CD8-positive, alpha-beta memory T cell (primary cell): ENCODE results near the gene BTBD17. TPM values are rescaled to one million over a fixed set of nuclear protein-coding genes. Genes with fewer than 3 reads are reported as not detected.

Experiments used
- CTCF ChIA-PET: fragments of 350-600 bp; sonication (Branson Sonifier 250); formaldehyde crosslinking; loops from one replicate; lab custom pipeline; 2021; ENCODE audit warnings: antibody characterized with exemption; lab: Charles Lee
- POLR2A ChIA-PET: fragments of 350-600 bp; sonication (Branson Sonifier 250); formaldehyde crosslinking; loops from one replicate; lab custom pipeline; 2021; ENCODE audit warnings: antibody characterized with exemption; lab: Charles Lee
- DNase-seq, 5 donors: peaks; one replicate each; pipeline versions ENCODE4 v3.0.0 to v3.0.0-alpha.2; 2020 to 2022; ENCODE audit warnings: mixed read lengths in 1 of 5
- H3K27ac ChIP-seq: one replicate; pipeline ENCODE4 v1.7.0; 2013; ENCODE audit warnings: low read depth, mild to moderate bottlenecking, low read length, moderate library complexity
- H3K27me3 ChIP-seq: 2 replicates; pipeline ENCODE4 v1.7.0; 2013; ENCODE audit warnings: low read length, mild to moderate bottlenecking; ENCODE audit not compliant: insufficient read depth, poor library complexity, severe bottlenecking
- H3K36me3 ChIP-seq: 2 replicates; pipeline ENCODE4 v1.7.0; 2013; ENCODE audit warnings: mild to moderate bottlenecking, low read length, moderate library complexity; ENCODE audit not compliant: insufficient read depth
- H3K4me1 ChIP-seq: 2 replicates; pipeline ENCODE4 v1.7.0; 2013; ENCODE audit warnings: mild to moderate bottlenecking, low read length, moderate library complexity; ENCODE audit not compliant: insufficient read depth
- H3K4me3 ChIP-seq: 2 replicates; pipeline ENCODE4 v1.7.0; 2013; ENCODE audit warnings: mild to moderate bottlenecking, low read length
- H3K9me3 ChIP-seq: 2 replicates; pipeline ENCODE4 v1.7.0; 2013; ENCODE audit warnings: mild to moderate bottlenecking, low read length
- H3K27ac Mint-ChIP-seq, 8 donors: one replicate each; pipeline ENCODE4 v1.8.0; 2020 to 2021; ENCODE audit warnings: mixed read lengths in 8 of 8, mild to moderate bottlenecking in 6 of 8, inconsistent platforms in 3 of 8, moderate library complexity in 3 of 8
- H3K27me3 Mint-ChIP-seq, 2 donors: one replicate each; pipeline ENCODE4 v1.8.0; 2020 to 2021; ENCODE audit warnings: mixed read lengths in 2 of 2, mild to moderate bottlenecking in 1 of 2, moderate library complexity in 1 of 2
- H3K36me3 Mint-ChIP-seq, 3 donors: one replicate each; pipeline ENCODE4 v1.8.0; 2020 to 2021; ENCODE audit warnings: mixed read lengths in 3 of 3, inconsistent platforms in 1 of 3, mild to moderate bottlenecking in 1 of 3
- H3K4me1 Mint-ChIP-seq, 3 donors: one replicate each; pipeline ENCODE4 v1.8.0; 2020 to 2021; ENCODE audit warnings: mixed read lengths in 3 of 3, inconsistent platforms in 1 of 3, mild to moderate bottlenecking in 1 of 3
- H3K4me3 Mint-ChIP-seq, 7 donors: one replicate each; pipeline ENCODE4 v1.8.0; 2020 to 2021; ENCODE audit warnings: mixed read lengths in 7 of 7, mild to moderate bottlenecking in 6 of 7, moderate library complexity in 4 of 7, inconsistent platforms in 2 of 7
- H3K9me3 Mint-ChIP-seq, 5 donors: one replicate each; pipeline ENCODE4 v1.8.0; 2020 to 2022; ENCODE audit warnings: mixed read lengths in 5 of 5, mild to moderate bottlenecking in 3 of 5, moderate library complexity in 2 of 5, inconsistent platforms in 1 of 5
- polyA plus RNA-seq: library from polyadenylated mRNA; unstranded; fragments of 300-500 nt; fragmentation: Illumina TruSeq; gene quantifications from one replicate; pipeline ENCODE4 v1.2.3, GENCODE V29; 2021
- total RNA-seq, 2 experiments: library from RNA; stranded (reverse); gene quantifications; one replicate each; pipeline ENCODE4 v1.2.3, GENCODE V29; 2021

BTBD17 gene
- total and polyA plus RNA-seq, 3 experiments from 2014 or later = not detected

- no peak overlapping the region for H3K4me3 Mint-ChIP-seq
- no peaks in the 10 kb centered on the region for H3K36me3 ChIP-seq
- H3K27me3 ChIP-seq = no peaks in the 10 kb centered on the region
- no peaks in the 10 kb centered on the region for H3K36me3 Mint-ChIP-seq
- ChIA-PET POLR2A (no interaction called here), CTCF (interaction anchor here (1.0 kb wide), 1 partner anchor 9 kb away, joined by 4 read pairs; no protein-coding TSS in a partner anchor)
- peaks cover 0 to 5% of the 10 kb centered on the region in 2 donors for H3K27me3 Mint-ChIP-seq
- H3K4me1 ChIP-seq = peaks cover 19% of the 10 kb centered on the region
- H3K9me3 Mint-ChIP-seq = no peaks in the 10 kb centered on the region
- no peak overlapping the region for H3K4me3 ChIP-seq
- no peak for DNase-seq
- H3K27ac ChIP-seq = no peak overlapping the region
- peaks cover 7 to 16% (median 10%) of the 10 kb centered on the region in 3 donors for H3K4me1 Mint-ChIP-seq
- no peaks in the 10 kb centered on the region for H3K9me3 ChIP-seq
- H3K27ac Mint-ChIP-seq = no peak overlapping the region
Measured at GRCh38 chr17:74371653-74372147, 10.0 kb upstream of the BTBD17 start.

GRCh38 chr17:74369665-74370490 is 8.2 kb upstream of the BTBD17 start:
- Mint-ChIP-seq H3K27ac (peak overlapping the region in 1 of 8 donors; percentile 72), H3K4me1 (peaks cover 7 to 16% (median 10%) of the 10 kb centered on the region in 3 donors), H3K27me3 (peaks cover 0 to 5% of the 10 kb centered on the region in 2 donors), H3K36me3 (no peaks in the 10 kb centered on the region), H3K9me3 (no peaks in the 10 kb centered on the region), H3K4me3 (peak overlapping the region in 2 of 7 donors; percentile 24 to 65)
- H3K27ac ChIP-seq = no peak overlapping the region
- H3K4me1 ChIP-seq = peaks cover 19% of the 10 kb centered on the region
- ChIA-PET POLR2A (no interaction called here), CTCF (interaction anchor here (0.9 to 5.1 kb wide), 12 partner anchors 10 to 163 kb away, joined by 3 to 44 read pairs (median 4); partner anchors contain the start of gene CD300LB)
- no peak overlapping the region for H3K4me3 ChIP-seq
- DNase-seq = no peak
- H3K27me3 ChIP-seq = no peaks in the 10 kb centered on the region
- H3K9me3 ChIP-seq = no peaks in the 10 kb centered on the region
- H3K36me3 ChIP-seq = no peaks in the 10 kb centered on the region

GRCh38 chr17:74369221-74369620 is 7.6 kb upstream of the BTBD17 start:
- ChIA-PET POLR2A (no interaction called here), CTCF (interaction anchor here (0.9 to 5.1 kb wide), 22 partner anchors 10 to 235 kb away, joined by 3 to 44 read pairs (median 4); partner anchors contain the start of gene CD300LB)
- H3K27me3 Mint-ChIP-seq = peaks cover 0 to 5% of the 10 kb centered on the region in 2 donors
- Histone ChIP-seq H3K36me3 (no peaks in the 10 kb centered on the region), H3K4me3 (peak overlapping the region; percentile 21), H3K4me1 (peaks cover 19% of the 10 kb centered on the region), H3K27me3 (no peaks in the 10 kb centered on the region), H3K27ac (no peak overlapping the region), H3K9me3 (no peaks in the 10 kb centered on the region)
- H3K27ac Mint-ChIP-seq = peak overlapping the region in 1 of 8 donors; percentile 76
- DNase-seq = peak in 3 of 5 donors; percentile 26 to 64 (median 40)
- H3K4me3 Mint-ChIP-seq = peak overlapping the region; percentile 24 to 88 (median 65)
- H3K9me3 Mint-ChIP-seq = no peaks in the 10 kb centered on the region
- H3K4me1 Mint-ChIP-seq = peaks cover 7 to 16% (median 10%) of the 10 kb centered on the region in 3 donors
- H3K36me3 Mint-ChIP-seq = no peaks in the 10 kb centered on the region

DNA sequence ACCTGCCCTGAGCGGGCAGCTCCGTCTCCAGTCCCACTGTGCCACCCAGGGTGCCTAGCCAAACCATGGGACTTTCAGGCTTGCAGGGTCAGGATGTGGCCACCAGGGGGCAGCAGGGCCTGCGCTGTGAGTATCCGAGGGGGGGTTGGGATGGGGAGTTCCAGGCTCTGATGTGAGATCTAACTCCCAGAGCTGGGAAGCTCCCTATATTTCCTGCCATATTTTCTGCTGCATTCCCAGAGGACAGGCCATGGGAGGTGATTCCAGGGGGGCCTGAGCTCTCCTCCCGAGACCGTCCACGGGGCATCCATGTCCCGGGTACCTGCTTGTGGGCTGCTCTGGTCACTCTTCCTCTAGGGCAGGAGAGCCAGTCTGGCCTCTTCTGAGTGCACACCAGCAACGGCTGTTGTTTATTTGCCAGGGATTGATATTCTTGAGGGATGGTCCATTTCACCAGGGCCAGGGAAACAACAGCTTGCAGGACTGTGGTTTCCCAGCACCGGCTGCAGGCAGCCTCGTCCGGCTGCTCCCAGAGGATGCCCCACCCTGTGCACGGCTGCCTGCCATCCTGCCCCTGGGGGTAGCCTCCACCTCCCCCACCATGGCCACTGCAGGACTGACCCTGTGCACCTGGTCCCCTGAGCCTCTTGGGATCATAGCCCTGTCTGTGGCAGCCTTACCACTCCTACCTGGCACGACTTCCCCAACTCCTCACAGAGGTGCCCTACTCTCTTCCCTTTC is 6.8 kb upstream of the BTBD17 start:
- Mint-ChIP-seq H3K27ac (peak overlapping the region in 1 of 8 donors; percentile 76), H3K4me1 (peaks cover 7 to 16% (median 10%) of the 10 kb centered on the region in 3 donors), H3K27me3 (peaks cover 0 to 5% of the 10 kb centered on the region in 2 donors), H3K9me3 (no peaks in the 10 kb centered on the region), H3K4me3 (peak overlapping the region; percentile 24 to 88 (median 65)), H3K36me3 (no peaks in the 10 kb centered on the region)
- H3K4me3 ChIP-seq = peak overlapping the region; percentile 42
- H3K36me3 ChIP-seq = no peaks in the 10 kb centered on the region
- ChIA-PET POLR2A (no interaction called here), CTCF (interaction anchor here (0.7 to 5.1 kb wide), 35 partner anchors 10 to 235 kb away, joined by 3 to 44 read pairs (median 4); partner anchors contain the start of gene CD300LB)
- H3K9me3 ChIP-seq = no peaks in the 10 kb centered on the region
- peaks cover 19% of the 10 kb centered on the region for H3K4me1 ChIP-seq
- peak; percentile 45 to 75 (median 65) for DNase-seq
- H3K27me3 ChIP-seq = no peaks in the 10 kb centered on the region
- no peak overlapping the region for H3K27ac ChIP-seq

GRCh38 chr17:74367206-74367605 is 5.5 kb upstream of the BTBD17 start, which contains the start of gene GPR142:
GPR142 (plus strand) TSS chr17:74367506; CDS start chr17:74369541, 2,035 bp downstream.
- Mint-ChIP-seq H3K27me3 (peaks cover 2 to 7% of the 10 kb centered on the region in 2 donors), H3K9me3 (no peaks in the 10 kb centered on the region), H3K36me3 (no peaks in the 10 kb centered on the region), H3K4me1 (peaks cover 7 to 16% (median 10%) of the 10 kb centered on the region in 3 donors), H3K4me3 (peak within 1 kb of the TSS in 5 of 7 donors; percentile 32 to 46 (median 41)), H3K27ac (peak within 1 kb of the TSS in 1 of 8 donors; percentile 57)
- POLR2A ChIA-PET = no interaction called here
- DNase-seq = no peak
- H3K36me3 ChIP-seq = no peaks in the 10 kb centered on the region
- no peaks in the 10 kb centered on the region for H3K9me3 ChIP-seq
- no peaks in the 10 kb centered on the region for H3K27me3 ChIP-seq
- no peak within 1 kb of the TSS for H3K27ac ChIP-seq
- H3K4me3 ChIP-seq = peak within 1 kb of the TSS; percentile 42
- H3K4me1 ChIP-seq = peaks cover 19% of the 10 kb centered on the region
- CTCF ChIA-PET = interaction anchor here (1.0 to 5.1 kb wide), 14 partner anchors 9 to 237 kb away, joined by 3 to 44 read pairs (median 8); partner anchors contain the start of gene CD300LB

DNA sequence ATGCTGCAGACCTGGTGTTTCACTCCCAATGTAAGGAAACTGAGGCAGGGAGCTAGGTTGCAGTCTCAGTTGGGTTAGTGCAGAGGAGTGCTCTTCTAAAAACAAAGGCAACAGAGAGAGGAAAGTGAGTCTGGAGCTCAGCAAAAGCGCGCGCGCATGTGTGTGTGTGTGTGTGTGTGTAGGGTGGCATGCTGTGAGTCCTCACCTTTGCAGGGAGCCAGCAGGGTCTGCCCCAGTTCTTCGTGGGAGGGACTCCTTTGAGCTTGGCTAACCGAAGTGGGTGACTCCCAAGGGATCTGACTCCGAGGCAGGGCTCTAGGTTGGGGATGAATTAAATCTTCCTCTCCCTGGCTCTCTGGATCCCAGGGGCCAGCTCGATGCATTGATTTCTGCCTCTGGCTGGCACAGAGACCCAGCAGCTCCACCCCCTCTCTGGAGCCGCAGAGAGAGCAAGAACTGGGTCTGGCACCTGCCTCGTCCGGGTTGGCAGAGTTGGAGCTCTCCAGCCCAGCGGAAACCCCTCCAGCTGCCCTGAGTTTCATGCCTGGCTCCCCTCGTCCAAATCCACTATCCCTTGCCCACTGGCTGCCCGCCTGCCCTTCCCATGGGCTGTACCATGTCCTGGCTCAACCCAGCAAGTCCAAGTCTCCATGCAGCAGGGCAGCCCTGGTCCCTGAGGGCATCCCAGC is 1.3 kb upstream of the BTBD17 start:
- no peak for DNase-seq
- no peaks in the 10 kb centered on the region for H3K36me3 ChIP-seq
- H3K9me3 ChIP-seq = no peaks in the 10 kb centered on the region
- peaks cover under 1 to 6% (median 4%) of the 10 kb centered on the region in 3 donors for H3K4me1 Mint-ChIP-seq
- CTCF ChIA-PET = interaction anchor here (0.6 to 2.2 kb wide), 9 partner anchors 8 to 156 kb away, joined by 3 to 11 read pairs (median 3); no protein-coding TSS in a partner anchor
- peaks cover under 1% of the 10 kb centered on the region for H3K4me1 ChIP-seq
- no peak overlapping the region for H3K27ac Mint-ChIP-seq
- no peaks in the 10 kb centered on the region for H3K9me3 Mint-ChIP-seq
- no peaks in the 10 kb centered on the region for H3K36me3 Mint-ChIP-seq
- H3K27ac ChIP-seq = no peak overlapping the region
- H3K27me3 ChIP-seq = peaks cover 14% of the 10 kb centered on the region
- peaks cover 15 to 27% of the 10 kb centered on the region in 2 donors for H3K27me3 Mint-ChIP-seq
- no peak overlapping the region for H3K4me3 ChIP-seq
- H3K4me3 Mint-ChIP-seq = no peak overlapping the region
- POLR2A ChIA-PET = interaction anchor here (0.6 kb wide), 1 partner anchor 160 kb away, joined by 8 read pairs; no protein-coding TSS in a partner anchor

DNA sequence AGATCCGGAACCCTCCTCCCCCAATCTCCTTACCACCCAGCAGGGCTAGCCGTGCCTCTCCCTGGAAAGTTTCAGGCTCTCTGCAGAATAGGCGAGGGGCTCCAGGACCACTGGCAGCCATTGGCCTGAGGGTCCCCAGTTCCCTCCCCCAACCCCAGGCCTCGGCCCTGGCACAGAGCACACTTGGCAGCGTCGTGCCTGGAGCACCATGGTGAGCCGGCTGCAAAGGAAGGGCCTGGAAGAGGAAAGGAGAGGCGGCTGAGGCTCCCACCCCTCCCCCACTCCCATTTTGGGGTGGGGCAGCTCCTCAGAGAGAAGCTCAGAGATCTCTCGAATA is 369 bp upstream of the BTBD17 start:
- H3K4me1 Mint-ChIP-seq = peaks cover 4 to 10% (median 6%) of the 10 kb centered on the region in 3 donors
- Histone ChIP-seq H3K36me3 (no peaks in the 10 kb centered on the region), H3K9me3 (no peaks in the 10 kb centered on the region), H3K27me3 (peaks cover 17% of the 10 kb centered on the region), H3K4me1 (no peaks in the 10 kb centered on the region), H3K27ac (no peak overlapping the region), H3K4me3 (no peak overlapping the region)
- no peak for DNase-seq
- H3K27me3 Mint-ChIP-seq = peaks cover 19 to 30% of the 10 kb centered on the region in 2 donors
- no peak overlapping the region for H3K4me3 Mint-ChIP-seq
- POLR2A ChIA-PET = no interaction called here
- CTCF ChIA-PET = interaction anchor here (0.6 to 2.2 kb wide), 7 partner anchors 9 to 155 kb away, joined by 3 to 11 read pairs (median 4); no protein-coding TSS in a partner anchor
- no peak overlapping the region for H3K27ac Mint-ChIP-seq
- no peaks in the 10 kb centered on the region for H3K36me3 Mint-ChIP-seq
- H3K9me3 Mint-ChIP-seq = no peaks in the 10 kb centered on the region
